ENCODE data around the gene CHD6. TPM values are rescaled to one million over a fixed set of nuclear protein-coding genes. Genes with fewer than 3 reads are reported as not detected.

Gene CHD6
- total RNA-seq, 1 experiment from 2014 or later, result 16.1 TPM

- Histone ChIP-seq H3K9me3 (peaks cover 8% of the 10 kb centered on the region), H3K4me3 (no peak overlapping the region), H3K36me3 (peaks cover 27% of the 10 kb centered on the region), H3K27me3 (no peaks in the 10 kb centered on the region)
- no peak for DNase-seq
Observed at GRCh38 chr20:41509316-41510200, 108.6 kb downstream of the CHD6 start.

- no peaks in the 10 kb centered on the region for H3K27me3 ChIP-seq
- H3K4me3 ChIP-seq, result no peak overlapping the region
- peaks cover 23% of the 10 kb centered on the region for H3K36me3 ChIP-seq
- peaks cover 8% of the 10 kb centered on the region for H3K9me3 ChIP-seq
- no peak for DNase-seq
Observed at GRCh38 chr20:41508335-41508734, 109.8 kb downstream of the CHD6 start.

- Histone ChIP-seq H3K4me3 (no peak overlapping the region), H3K36me3 (peaks cover 23% of the 10 kb centered on the region), H3K9me3 (peaks cover 8% of the 10 kb centered on the region), H3K27me3 (no peaks in the 10 kb centered on the region)
- DNase-seq, result no peak
Observed at GRCh38 chr20:41507851-41508250, 110.3 kb downstream of the CHD6 start.

GRCh38 chr20:41507436-41507835 is 110.7 kb downstream of the CHD6 start:
- Histone ChIP-seq H3K4me3 (no peak overlapping the region), H3K9me3 (peaks cover 8% of the 10 kb centered on the region), H3K36me3 (peaks cover 22% of the 10 kb centered on the region), H3K27me3 (no peaks in the 10 kb centered on the region)
- DNase-seq, result no peak

- Histone ChIP-seq H3K4me3 (no peak overlapping the region), H3K36me3 (peaks cover 18% of the 10 kb centered on the region), H3K9me3 (peaks cover 8% of the 10 kb centered on the region), H3K27me3 (no peaks in the 10 kb centered on the region)
- DNase-seq, result no peak
Observed at GRCh38 chr20:41506192-41506915, 111.8 kb downstream of the CHD6 start.

- H3K27me3 ChIP-seq, result no peaks in the 10 kb centered on the region
- peaks cover 14% of the 10 kb centered on the region for H3K36me3 ChIP-seq
- no peak overlapping the region for H3K4me3 ChIP-seq
- no peak for DNase-seq
- peaks cover 8% of the 10 kb centered on the region for H3K9me3 ChIP-seq
Observed at GRCh38 chr20:41505184-41505583, 113.0 kb downstream of the CHD6 start.

- Histone ChIP-seq H3K36me3 (peaks cover 32% of the 10 kb centered on the region), H3K4me3 (no peak overlapping the region), H3K9me3 (peaks cover 8% of the 10 kb centered on the region), H3K27me3 (no peaks in the 10 kb centered on the region)
- DNase-seq, result no peak
Observed at GRCh38 chr20:41501376-41501775, 116.8 kb downstream of the CHD6 start.

- Histone ChIP-seq H3K9me3 (peaks cover 5% of the 10 kb centered on the region), H3K27me3 (no peaks in the 10 kb centered on the region), H3K4me3 (no peak overlapping the region), H3K36me3 (peaks cover 38% of the 10 kb centered on the region)
- no peak for DNase-seq
Observed at GRCh38 chr20:41499961-41500725, 118.0 kb downstream of the CHD6 start.

GRCh38 chr20:41499064-41499463 is 119.1 kb downstream of the CHD6 start:
- DNase-seq, result no peak
- Histone ChIP-seq H3K36me3 (peaks cover 36% of the 10 kb centered on the region), H3K27me3 (no peaks in the 10 kb centered on the region), H3K4me3 (no peak overlapping the region), H3K9me3 (no peaks in the 10 kb centered on the region)

- Histone ChIP-seq H3K27me3 (no peaks in the 10 kb centered on the region), H3K36me3 (peaks cover 38% of the 10 kb centered on the region), H3K9me3 (no peaks in the 10 kb centered on the region), H3K4me3 (no peak overlapping the region)
- DNase-seq, result no peak
Observed at GRCh38 chr20:41497186-41497895, 120.8 kb downstream of the CHD6 start.

- Histone ChIP-seq H3K27me3 (no peaks in the 10 kb centered on the region), H3K36me3 (peaks cover 57% of the 10 kb centered on the region)
- no peak for DNase-seq
Observed at GRCh38 chr20:41494451-41494850, 123.7 kb downstream of the CHD6 start.

GRCh38 chr20:41483553-41483930 is 134.6 kb downstream of the CHD6 start:
- Histone ChIP-seq H3K4me3 (no peak overlapping the region), H3K27me3 (no peaks in the 10 kb centered on the region), H3K36me3 (peaks cover 61% of the 10 kb centered on the region), H3K9me3 (peaks cover 12% of the 10 kb centered on the region)
- peak; percentile 16 for DNase-seq

More at GRCh38 chr20:41494451-41494850, 123.7 kb downstream of the CHD6 start:
- no peaks in the 10 kb centered on the region for H3K9me3 ChIP-seq
- H3K4me3 ChIP-seq, result no peak overlapping the region

GRCh38 chr20:41482647-41483552 is 135.3 kb downstream of the CHD6 start:
- DNase-seq, result no peak
- Histone ChIP-seq H3K36me3 (peaks cover 61% of the 10 kb centered on the region), H3K4me3 (no peak overlapping the region), H3K9me3 (peaks cover 13% of the 10 kb centered on the region), H3K27me3 (no peaks in the 10 kb centered on the region)

GRCh38 chr20:41480054-41480770 is 138.0 kb downstream of the CHD6 start:
- no peak overlapping the region for H3K4me3 ChIP-seq
- peaks cover 13% of the 10 kb centered on the region for H3K9me3 ChIP-seq
- no peaks in the 10 kb centered on the region for H3K27me3 ChIP-seq
- DNase-seq, result no peak
- peaks cover 47% of the 10 kb centered on the region for H3K36me3 ChIP-seq

GRCh38 chr20:41479113-41479512 is 139.1 kb downstream of the CHD6 start:
- peaks cover 13% of the 10 kb centered on the region for H3K9me3 ChIP-seq
- H3K27me3 ChIP-seq, result no peaks in the 10 kb centered on the region
- H3K36me3 ChIP-seq, result peaks cover 40% of the 10 kb centered on the region
- no peak for DNase-seq
- no peak overlapping the region for H3K4me3 ChIP-seq
